Neural progenitor cell (in vitro differentiated cells): ENCODE measurements around the gene UBXN11. TPM values are rescaled to one million over a fixed set of nuclear protein-coding genes. Genes with fewer than 3 reads are reported as not detected.
"Not testable (repeated sequence)": the region's sequence is repeated elsewhere in the genome, so short reads cannot be mapped to it uniquely, and the experiment has no call there.

Experiments
- DNase-seq: peaks from one replicate; pipeline ENCODE4 v3.0.0-alpha.2; 2016; ENCODE audit warnings: low spot score
- H2AFZ ChIP-seq: fragments of 200-600 bp; sonication (generic); replicated peaks from 2 replicates; pipeline ENCODE4 v1.6.1; 2016; ENCODE audit warnings: antibody characterized with exemption
- H3F3A ChIP-seq: fragments of 200-600 bp; sonication (generic); 2 replicates; pipeline ENCODE4 v1.6.1; 2016; ENCODE audit warnings: antibody characterized with exemption, low read depth
- H3K27ac ChIP-seq: fragments of 200-600 bp; sonication (generic); 2 replicates; pipeline ENCODE4 v1.5.1; 2016; ENCODE audit warnings: mild to moderate bottlenecking
- H3K27me3 ChIP-seq: fragments of 200-600 bp; sonication (generic); 2 replicates; pipeline ENCODE4 v1.6.1; 2016; ENCODE audit warnings: mild to moderate bottlenecking, moderate library complexity
- H3K36me3 ChIP-seq: fragments of 200-600 bp; sonication (generic); 2 replicates; pipeline ENCODE4 v1.5.1; 2016
- H3K4me1 ChIP-seq: fragments of 200-600 bp; sonication (generic); 2 replicates; pipeline ENCODE4 v1.6.1; 2016; ENCODE audit warnings: mixed run types
- H3K4me2 ChIP-seq: fragments of 200-600 bp; sonication (generic); 2 replicates; pipeline ENCODE4 v1.6.1; 2016
- H3K4me3 ChIP-seq: fragments of 200-600 bp; sonication (generic); 2 replicates; pipeline ENCODE4 v1.5.1; 2016
- H3K79me2 ChIP-seq: fragments of 200-600 bp; sonication (generic); 2 replicates; pipeline ENCODE4 v1.6.1; 2016; ENCODE audit warnings: low read depth
- H3K9ac ChIP-seq: fragments of 200-600 bp; sonication (generic); 2 replicates; pipeline ENCODE4 v1.6.1; 2016
- H3K9me3 ChIP-seq: fragments of 200-600 bp; sonication (generic); 2 replicates; pipeline ENCODE4 v1.5.1; 2016; ENCODE audit warnings: low read depth
- H4K20me1 ChIP-seq: fragments of 200-600 bp; sonication (generic); 2 replicates; pipeline ENCODE4 v1.6.1; 2016; ENCODE audit warnings: low read depth
- H3K27ac Mint-ChIP-seq: 3 replicates; pipeline ENCODE4 v1.8.0; 2021; ENCODE audit warnings: mixed read lengths
- H3K27me3 Mint-ChIP-seq: 2 replicates; pipeline ENCODE4 v1.8.0; 2022; ENCODE audit warnings: low read depth, mild to moderate bottlenecking, inconsistent platforms, moderate library complexity, mixed read lengths; ENCODE audit not compliant: insufficient read depth
- H3K36me3 Mint-ChIP-seq: 3 replicates; pipeline ENCODE4 v1.8.0; 2021; ENCODE audit warnings: mixed read lengths
- H3K4me1 Mint-ChIP-seq: 3 replicates; pipeline ENCODE4 v1.8.0; 2021; ENCODE audit warnings: mixed read lengths
- H3K4me3 Mint-ChIP-seq: 3 replicates; pipeline ENCODE4 v1.8.0; 2021; ENCODE audit warnings: mild to moderate bottlenecking, moderate library complexity, mixed read lengths
- H3K9me3 Mint-ChIP-seq: 3 replicates; pipeline ENCODE4 v1.8.0; 2020; ENCODE audit warnings: mixed read lengths
- EZH2 ChIP-seq: fragments of 200-600 bp; sonication (generic); IDR thresholded peaks from 2 replicates; pipeline ENCODE4 v1.6.1; 2017; ENCODE audit warnings: antibody characterized with exemption, mild to moderate bottlenecking, moderate library complexity
- EZH2phosphoT487 ChIP-seq: fragments of 200-600 bp; sonication (generic); IDR thresholded peaks from 2 replicates; pipeline ENCODE4 v1.6.1; 2017; ENCODE audit warnings: antibody characterized with exemption
- total RNA-seq: library from RNA; depleted of rRNA; stranded (reverse); fragments of >200 nt; gene quantifications from 2 replicates; pipeline ENCODE4 v1.2.3, GENCODE V29; 2015; ENCODE audit warnings: low replicate concordance
- TF ChIP-seq, protein P1 (sequence below): fragments of 200-600 bp; sonication (generic); IDR thresholded peaks from 2 replicates; pipeline ENCODE4 v1.5.1; 2017; ENCODE audit warnings: antibody characterized with exemption, mild to moderate bottlenecking

Gene UBXN11
- total RNA-seq, 1 donor from 2014 or later, result 5.9 TPM

DNA sequence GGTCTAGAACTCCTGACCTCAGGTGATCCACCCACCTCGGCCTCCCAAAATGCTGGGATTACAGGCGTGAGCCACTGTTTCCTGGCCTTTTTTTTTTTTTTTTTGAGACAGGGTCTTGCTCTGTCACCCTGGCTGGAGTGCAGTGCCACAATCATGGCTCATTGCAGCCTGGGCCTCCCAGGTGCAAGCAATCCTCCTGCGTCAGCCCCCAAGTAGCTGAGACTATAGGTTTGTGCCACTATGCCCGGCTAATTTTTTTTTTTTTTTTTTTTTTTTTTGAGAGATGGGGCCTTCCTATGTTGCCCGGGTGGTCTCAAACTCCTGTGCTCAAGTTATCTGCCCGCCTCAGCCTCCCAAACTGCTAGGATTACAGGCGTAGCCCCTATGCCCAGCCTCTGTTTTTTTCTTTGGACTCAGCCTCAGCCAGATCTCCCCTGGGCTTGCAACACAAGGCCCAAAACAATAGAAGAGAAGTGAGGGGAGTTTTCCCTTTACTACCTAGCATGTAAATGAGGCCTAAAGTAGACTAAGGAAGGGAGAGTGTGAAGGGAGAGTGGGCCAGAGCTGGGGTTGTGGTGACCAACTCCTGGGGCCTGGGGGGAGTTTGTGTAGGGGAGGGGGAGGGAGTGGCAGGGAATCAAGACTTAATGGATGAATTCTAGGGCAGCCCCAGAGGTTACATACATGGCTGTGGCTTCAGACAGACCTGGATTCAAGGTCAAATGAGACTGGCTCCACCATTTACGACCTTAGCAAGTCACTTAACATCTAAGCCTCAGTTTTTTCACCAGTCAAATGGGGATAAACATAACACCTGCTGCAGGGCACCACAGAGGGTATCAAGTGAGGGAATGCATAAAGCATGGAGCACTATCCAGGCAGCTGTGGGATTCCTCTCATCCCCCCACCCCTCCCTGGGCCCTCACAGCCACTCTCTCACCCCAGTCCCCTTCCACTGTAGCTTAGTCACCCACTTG is 9.7 kb upstream of the UBXN11 start:
- H3K4me3 Mint-ChIP-seq, result no peak overlapping the region
- no peaks in the 10 kb centered on the region for H3K9me3 ChIP-seq
- H3K27ac Mint-ChIP-seq, result peak overlapping the region; percentile 60
- H3K9ac ChIP-seq, result no peak overlapping the region
- H3K27ac ChIP-seq, result no peak overlapping the region
- peaks cover 8% of the 10 kb centered on the region for H3K27me3 Mint-ChIP-seq
- peaks cover 25% of the 10 kb centered on the region for H3K4me1 Mint-ChIP-seq
- no peak overlapping the region for H3K4me2 ChIP-seq
- no peak overlapping the region for H3K4me3 ChIP-seq
- no peaks in the 10 kb centered on the region for H3K9me3 Mint-ChIP-seq
- H3K27me3 ChIP-seq, result no peaks in the 10 kb centered on the region
- H4K20me1 ChIP-seq, result no peaks in the 10 kb centered on the region
- no peak overlapping the region for H2AFZ ChIP-seq
- H3K79me2 ChIP-seq, result no peaks in the 10 kb centered on the region
- H3K36me3 ChIP-seq, result no peaks in the 10 kb centered on the region
- peaks cover 23% of the 10 kb centered on the region for H3F3A ChIP-seq
- no peak for DNase-seq
- H3K4me1 ChIP-seq, result peaks cover 15% of the 10 kb centered on the region
- TF ChIP-seq, protein P1, sequence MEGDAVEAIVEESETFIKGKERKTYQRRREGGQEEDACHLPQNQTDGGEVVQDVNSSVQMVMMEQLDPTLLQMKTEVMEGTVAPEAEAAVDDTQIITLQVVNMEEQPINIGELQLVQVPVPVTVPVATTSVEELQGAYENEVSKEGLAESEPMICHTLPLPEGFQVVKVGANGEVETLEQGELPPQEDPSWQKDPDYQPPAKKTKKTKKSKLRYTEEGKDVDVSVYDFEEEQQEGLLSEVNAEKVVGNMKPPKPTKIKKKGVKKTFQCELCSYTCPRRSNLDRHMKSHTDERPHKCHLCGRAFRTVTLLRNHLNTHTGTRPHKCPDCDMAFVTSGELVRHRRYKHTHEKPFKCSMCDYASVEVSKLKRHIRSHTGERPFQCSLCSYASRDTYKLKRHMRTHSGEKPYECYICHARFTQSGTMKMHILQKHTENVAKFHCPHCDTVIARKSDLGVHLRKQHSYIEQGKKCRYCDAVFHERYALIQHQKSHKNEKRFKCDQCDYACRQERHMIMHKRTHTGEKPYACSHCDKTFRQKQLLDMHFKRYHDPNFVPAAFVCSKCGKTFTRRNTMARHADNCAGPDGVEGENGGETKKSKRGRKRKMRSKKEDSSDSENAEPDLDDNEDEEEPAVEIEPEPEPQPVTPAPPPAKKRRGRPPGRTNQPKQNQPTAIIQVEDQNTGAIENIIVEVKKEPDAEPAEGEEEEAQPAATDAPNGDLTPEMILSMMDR, result no peak
- TF ChIP-seq EZH2, result no peak
- H3K36me3 Mint-ChIP-seq, result no peaks in the 10 kb centered on the region

DNA sequence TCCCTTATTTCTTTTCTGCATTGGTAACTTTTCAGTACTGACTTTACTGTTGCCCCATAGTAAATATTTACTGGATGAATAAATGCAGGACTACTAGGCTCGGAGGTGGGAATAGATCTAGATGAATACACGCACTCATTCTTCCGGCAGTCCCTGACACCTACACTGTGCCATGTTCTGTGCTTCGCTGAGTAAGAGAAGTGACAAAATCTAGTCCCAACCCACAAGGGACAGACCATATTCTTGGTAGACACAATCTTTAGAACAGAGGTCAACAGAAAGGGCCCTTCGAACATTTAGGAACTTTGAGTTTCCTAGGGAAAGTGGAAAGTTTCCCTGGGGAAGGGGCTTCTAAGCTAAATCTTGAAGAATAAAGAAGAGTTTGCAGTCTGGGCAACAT is 8.1 kb upstream of the UBXN11 start:
- Histone ChIP-seq H3K27ac (no peak overlapping the region), H3K9me3 (no peaks in the 10 kb centered on the region), H3K4me3 (no peak overlapping the region), H3K4me2 (no peak overlapping the region), H3K9ac (no peak overlapping the region), H2AFZ (no peak overlapping the region), H3K36me3 (no peaks in the 10 kb centered on the region), H3K27me3 (no peaks in the 10 kb centered on the region), H3F3A (peaks cover 23% of the 10 kb centered on the region), H3K4me1 (peaks cover 15% of the 10 kb centered on the region), H3K79me2 (no peaks in the 10 kb centered on the region), H4K20me1 (no peaks in the 10 kb centered on the region)
- Mint-ChIP-seq H3K9me3 (no peaks in the 10 kb centered on the region), H3K27me3 (peaks cover 10% of the 10 kb centered on the region), H3K4me3 (no peak overlapping the region), H3K27ac (no peak overlapping the region), H3K4me1 (peaks cover 21% of the 10 kb centered on the region), H3K36me3 (no peaks in the 10 kb centered on the region)
- DNase-seq, result no peak
- TF ChIP-seq EZH2 (no peak), EZH2phosphoT487 (no peak)
- TF ChIP-seq, protein P1, result no peak

DNA sequence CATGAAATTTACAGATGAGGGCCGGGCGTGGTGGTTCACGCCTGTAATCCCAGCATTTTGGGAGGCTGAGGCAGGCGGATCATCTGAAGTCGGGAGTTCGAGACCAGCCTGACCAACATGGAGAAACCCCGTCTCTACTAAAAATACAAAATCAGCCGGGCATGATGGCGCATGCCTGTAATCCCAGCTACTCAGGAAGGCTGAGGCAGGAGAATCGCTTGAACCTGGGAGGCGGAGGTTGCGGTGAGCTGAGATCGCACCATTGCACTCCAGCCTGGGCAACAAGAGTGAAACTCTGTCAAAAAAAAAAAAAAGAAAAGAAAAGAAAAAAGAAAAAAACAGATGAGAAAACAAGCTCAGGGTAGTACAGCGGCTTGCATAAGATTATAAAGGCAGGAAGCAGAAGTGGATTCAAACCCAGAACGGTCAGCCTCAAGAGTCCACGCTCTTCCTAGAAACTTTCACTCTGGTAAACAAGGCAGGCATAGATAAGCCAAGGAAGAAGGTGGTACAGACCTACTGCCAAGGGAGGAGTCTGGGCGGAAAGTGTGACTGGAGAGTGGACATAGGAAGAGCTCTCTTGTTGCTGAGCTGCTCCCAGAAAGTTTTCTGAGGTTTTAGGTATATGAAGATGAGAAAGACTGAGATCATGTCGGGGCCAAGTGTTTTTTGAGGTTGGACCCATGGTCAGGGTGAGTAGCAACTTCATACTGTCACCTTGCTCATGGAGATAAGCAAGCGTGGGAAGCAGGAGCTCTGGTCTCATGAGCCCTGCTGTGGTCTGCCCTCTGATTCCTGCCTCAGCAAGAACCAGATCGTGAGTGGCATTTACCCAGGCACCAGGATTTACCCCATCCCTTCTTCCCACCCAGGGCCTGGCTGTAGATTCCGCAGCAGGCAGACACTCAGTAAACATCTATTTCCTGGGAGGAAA is 1.8 kb upstream of the UBXN11 start:
- not testable (repeated sequence) for H3K9ac ChIP-seq, H3K36me3 Mint-ChIP-seq, H2AFZ ChIP-seq, H3K4me3 ChIP-seq, H3K9me3 Mint-ChIP-seq, H3K9me3 ChIP-seq, H3K4me2 ChIP-seq, H3K27me3 Mint-ChIP-seq, H3K27ac ChIP-seq, H4K20me1 ChIP-seq, H3K79me2 ChIP-seq, H3K27me3 ChIP-seq, DNase-seq, H3K36me3 ChIP-seq
- Mint-ChIP-seq H3K4me1 (peaks cover 25% of the 10 kb centered on the region), H3K27ac (peak overlapping the region; percentile 82), H3K4me3 (peak overlapping the region; percentile 74)
- peaks cover 11% of the 10 kb centered on the region for H3K4me1 ChIP-seq
- H3F3A ChIP-seq, result peaks cover 12% of the 10 kb centered on the region
